Immature natural killer cell (primary cell): ENCODE data around the gene CCDC38. TPM values are rescaled to one million over a fixed set of nuclear protein-coding genes. Genes with fewer than 3 reads are reported as not detected.

ENCODE experiments used
- DNase-seq, 3 donors: peaks; one replicate each; pipeline ENCODE4 v3.0.0; 2022; ENCODE audit warnings: mixed read lengths in 1 of 3
- H3K27ac Mint-ChIP-seq, 6 donors: one replicate each; pipeline ENCODE4 v1.8.0; 2020; ENCODE audit warnings: mixed read lengths in 6 of 6, mild to moderate bottlenecking in 5 of 6, inconsistent platforms in 4 of 6, moderate library complexity in 3 of 6
- H3K27me3 Mint-ChIP-seq, 3 donors: one replicate each; pipeline ENCODE4 v1.8.0; 2020 to 2021; ENCODE audit warnings: low read depth in 3 of 3, mild to moderate bottlenecking in 3 of 3, mixed read lengths in 3 of 3, moderate library complexity in 3 of 3, inconsistent platforms in 1 of 3
- H3K36me3 Mint-ChIP-seq, 3 donors: one replicate each; pipeline ENCODE4 v1.8.0; 2020; ENCODE audit warnings: mixed read lengths in 3 of 3, inconsistent platforms in 2 of 3, mild to moderate bottlenecking in 2 of 3
- H3K4me1 Mint-ChIP-seq, 2 donors: one replicate each; pipeline ENCODE4 v1.8.0; 2020; ENCODE audit warnings: inconsistent platforms in 2 of 2, mild to moderate bottlenecking in 2 of 2, mixed read lengths in 2 of 2, moderate library complexity in 1 of 2
- H3K4me3 Mint-ChIP-seq, 5 donors: one replicate each; pipeline ENCODE4 v1.8.0; 2020; ENCODE audit warnings: mild to moderate bottlenecking in 5 of 5, mixed read lengths in 5 of 5, inconsistent platforms in 3 of 5, moderate library complexity in 3 of 5
- H3K9me3 Mint-ChIP-seq, 6 donors: one replicate each; pipeline ENCODE4 v1.8.0; 2020; ENCODE audit warnings: mild to moderate bottlenecking in 6 of 6, mixed read lengths in 6 of 6, inconsistent platforms in 4 of 6, moderate library complexity in 3 of 6
- polyA plus RNA-seq, 3 donors: library from polyadenylated mRNA; unstranded; fragments of 300-500 nt; fragmentation: Illumina TruSeq; gene quantifications; one replicate each; pipeline ENCODE4 v1.2.3, GENCODE V29; 2021

Gene CCDC38
- polyA plus RNA-seq, 3 donors from 2014 or later: 0.07 TPM; not detected in 2

- Mint-ChIP-seq H3K27ac (no peak overlapping the region), H3K27me3 (peaks cover 0 to 8% (median 6%) of the 10 kb centered on the region in 3 donors), H3K36me3 (peaks cover 0 to 7% (median 0%) of the 10 kb centered on the region in 3 donors), H3K9me3 (no peaks in the 10 kb centered on the region), H3K4me3 (no peak overlapping the region), H3K4me1 (no peaks in the 10 kb centered on the region)
- DNase-seq: no peak
These were observed 9.1 kb upstream of the CCDC38 start for GRCh38 chr12:95951515-95951914.

GRCh38 chr12:95949477-95950206 is 7.2 kb upstream of the CCDC38 start:
- no peaks in the 10 kb centered on the region for H3K9me3 Mint-ChIP-seq
- H3K27ac Mint-ChIP-seq: no peak overlapping the region
- H3K27me3 Mint-ChIP-seq: peaks cover 0 to 8% (median 4%) of the 10 kb centered on the region in 3 donors
- no peak overlapping the region for H3K4me3 Mint-ChIP-seq
- H3K36me3 Mint-ChIP-seq: peaks cover 0 to 7% (median 4%) of the 10 kb centered on the region in 3 donors
- DNase-seq: no peak
- H3K4me1 Mint-ChIP-seq: no peaks in the 10 kb centered on the region

- peaks cover 7 to 13% of the 10 kb centered on the region in 2 donors for H3K4me1 Mint-ChIP-seq
- no peak for DNase-seq
- H3K27me3 Mint-ChIP-seq: peaks cover 0 to 7% (median 5%) of the 10 kb centered on the region in 3 donors
- H3K27ac Mint-ChIP-seq: peak overlapping the region in 1 of 6 donors; percentile 86
- H3K9me3 Mint-ChIP-seq: no peaks in the 10 kb centered on the region
- H3K4me3 Mint-ChIP-seq: peak overlapping the region; percentile 83 to 98 (median 88)
- peaks cover 0 to 4% (median 0%) of the 10 kb centered on the region in 3 donors for H3K36me3 Mint-ChIP-seq
These were observed 1.8 kb upstream of the CCDC38 start for GRCh38 chr12:95944108-95944704.

- Mint-ChIP-seq H3K36me3 (peaks cover 0 to 4% (median 0%) of the 10 kb centered on the region in 3 donors), H3K27ac (peak within 1 kb of the TSS; percentile 82 to 90 (median 88)), H3K4me1 (peaks cover 7 to 13% of the 10 kb centered on the region in 2 donors), H3K4me3 (peak within 1 kb of the TSS; percentile 88 to 98 (median 97)), H3K27me3 (peaks cover 0 to 7% (median 5%) of the 10 kb centered on the region in 3 donors), H3K9me3 (no peaks in the 10 kb centered on the region)
- peak; percentile 61 to 68 (median 66) for DNase-seq
These were observed 972 bp upstream of the CCDC38 start, which contains the start of gene AMDHD1 for GRCh38 chr12:95943330-95943842. AMDHD1 (plus strand) TSS chr12:95943331; CDS start chr12:95943399, 68 bp downstream.

DNA sequence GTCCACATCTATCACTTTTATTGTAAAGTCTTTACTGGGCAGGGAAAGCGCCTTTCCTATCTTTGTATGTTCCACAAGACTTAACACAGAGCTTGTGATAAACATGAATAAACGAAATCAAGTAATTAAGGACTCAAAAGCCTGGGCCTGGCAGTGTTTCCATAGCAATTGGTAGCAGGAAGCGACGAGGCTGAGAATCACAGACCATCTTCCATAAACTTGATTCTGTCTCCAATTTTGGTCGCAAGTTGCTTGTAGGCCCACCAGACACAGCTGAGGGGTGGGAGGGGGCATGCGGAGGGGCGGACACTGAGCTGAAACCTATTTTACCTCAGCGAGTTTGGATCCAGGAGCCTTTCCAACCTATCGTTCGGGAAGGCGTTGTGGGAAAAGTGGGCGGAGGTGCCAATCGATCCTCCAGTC is 302 bp downstream of the CCDC38 start:
- peak in 1 of 3 donors; percentile 8 for DNase-seq
- H3K4me1 Mint-ChIP-seq: peaks cover 7 to 13% of the 10 kb centered on the region in 2 donors
- peak overlapping the region; percentile 88 to 98 (median 97) for H3K4me3 Mint-ChIP-seq
- peaks cover 0 to 4% (median 0%) of the 10 kb centered on the region in 3 donors for H3K36me3 Mint-ChIP-seq
- peak overlapping the region in 5 of 6 donors; percentile 57 to 89 (median 75) for H3K27ac Mint-ChIP-seq
- H3K27me3 Mint-ChIP-seq: peaks cover 0 to 7% (median 5%) of the 10 kb centered on the region in 3 donors
- no peaks in the 10 kb centered on the region for H3K9me3 Mint-ChIP-seq

- H3K9me3 Mint-ChIP-seq: no peaks in the 10 kb centered on the region
- peaks cover 0 to 7% (median 5%) of the 10 kb centered on the region in 3 donors for H3K27me3 Mint-ChIP-seq
- peak overlapping the region in 2 of 5 donors; percentile 31 for H3K4me3 Mint-ChIP-seq
- DNase-seq: no peak
- H3K27ac Mint-ChIP-seq: peak overlapping the region in 1 of 6 donors; percentile 18
- H3K36me3 Mint-ChIP-seq: no peaks in the 10 kb centered on the region
- H3K4me1 Mint-ChIP-seq: peaks cover 7 to 13% of the 10 kb centered on the region in 2 donors
These were observed 1.9 kb downstream of the CCDC38 start for GRCh38 chr12:95940514-95940913.

GRCh38 chr12:95922231-95922630 is 20.2 kb downstream of the CCDC38 start:
- DNase-seq: no peak
- H3K36me3 Mint-ChIP-seq: no peaks in the 10 kb centered on the region
- no peak overlapping the region for H3K27ac Mint-ChIP-seq
- no peak overlapping the region for H3K4me3 Mint-ChIP-seq
- H3K9me3 Mint-ChIP-seq: no peaks in the 10 kb centered on the region
- H3K27me3 Mint-ChIP-seq: peaks cover 0 to under 1% (median under 1%) of the 10 kb centered on the region in 3 donors
- H3K4me1 Mint-ChIP-seq: no peaks in the 10 kb centered on the region

DNA sequence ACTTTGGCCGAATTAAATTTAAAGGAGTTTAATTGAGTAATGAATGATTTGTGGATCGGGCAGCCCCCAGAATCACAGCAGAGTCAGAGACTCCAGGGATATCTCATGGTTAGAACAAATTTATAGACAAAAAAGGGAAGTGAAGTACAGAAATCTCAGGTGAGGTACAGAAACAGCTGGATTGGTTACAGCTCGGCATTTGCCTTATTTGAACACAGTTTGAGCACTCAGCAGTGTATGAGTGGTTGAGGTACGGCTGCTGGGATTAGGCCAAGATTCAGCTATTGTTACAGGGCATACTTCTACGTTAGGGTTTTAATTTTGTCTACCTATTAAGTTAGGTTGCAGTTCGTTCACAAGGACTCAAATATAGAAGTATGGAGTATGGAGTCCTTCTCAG is 23.3 kb downstream of the CCDC38 start:
- peaks cover 0 to 4% (median 0%) of the 10 kb centered on the region in 3 donors for H3K27me3 Mint-ChIP-seq
- no peaks in the 10 kb centered on the region for H3K9me3 Mint-ChIP-seq
- no peak overlapping the region for H3K4me3 Mint-ChIP-seq
- no peak overlapping the region for H3K27ac Mint-ChIP-seq
- no peaks in the 10 kb centered on the region for H3K4me1 Mint-ChIP-seq
- DNase-seq: no peak
- H3K36me3 Mint-ChIP-seq: no peaks in the 10 kb centered on the region

DNA sequence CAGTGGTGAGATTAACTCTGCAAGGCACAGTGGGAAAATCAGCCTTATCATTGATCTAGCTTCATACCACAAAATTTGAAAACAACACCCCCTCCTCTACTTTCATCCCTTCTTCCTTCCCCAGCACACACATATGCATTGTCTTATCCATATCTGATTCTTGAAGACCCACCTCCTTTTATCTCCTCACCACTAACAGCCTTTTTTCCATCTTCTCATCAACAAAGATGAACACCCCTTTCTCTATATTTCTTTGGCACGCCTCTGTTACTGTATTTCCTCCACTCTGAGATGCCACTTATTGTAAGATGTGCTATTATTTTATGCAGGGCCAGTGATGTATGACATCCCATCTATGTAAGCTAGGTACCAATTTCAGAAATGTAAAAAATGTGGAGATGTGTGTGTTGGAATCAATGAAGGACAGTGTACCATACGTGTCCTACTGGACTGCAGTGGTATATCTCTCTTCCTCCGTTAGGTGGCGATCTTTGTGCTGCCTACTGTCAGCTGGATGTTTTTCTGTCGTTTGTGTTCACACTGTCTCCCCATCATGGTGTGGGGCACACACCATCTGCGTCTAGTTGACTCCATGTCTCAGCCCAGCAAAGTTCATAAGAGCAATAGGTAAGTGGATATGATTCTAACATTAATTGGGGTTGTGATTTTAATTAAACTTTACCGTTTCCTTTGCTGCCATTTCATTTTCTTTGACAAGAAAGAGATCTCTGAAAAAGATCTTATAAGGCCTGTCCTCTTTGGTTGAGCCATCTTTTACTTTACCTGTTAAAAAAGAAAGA is 24.0 kb downstream of the CCDC38 start:
- H3K4me3 Mint-ChIP-seq: no peak overlapping the region
- H3K27ac Mint-ChIP-seq: no peak overlapping the region
- H3K27me3 Mint-ChIP-seq: peaks cover 0 to 4% (median 0%) of the 10 kb centered on the region in 3 donors
- no peaks in the 10 kb centered on the region for H3K9me3 Mint-ChIP-seq
- H3K4me1 Mint-ChIP-seq: no peaks in the 10 kb centered on the region
- peak; percentile 32 to 59 (median 52) for DNase-seq
- H3K36me3 Mint-ChIP-seq: no peaks in the 10 kb centered on the region

GRCh38 chr12:95909871-95910270 is 32.5 kb downstream of the CCDC38 start:
- H3K9me3 Mint-ChIP-seq: no peaks in the 10 kb centered on the region
- DNase-seq: no peak
- no peaks in the 10 kb centered on the region for H3K4me1 Mint-ChIP-seq
- no peaks in the 10 kb centered on the region for H3K36me3 Mint-ChIP-seq
- no peak overlapping the region for H3K27ac Mint-ChIP-seq
- no peak overlapping the region for H3K4me3 Mint-ChIP-seq
- peaks cover 4 to 15% (median 6%) of the 10 kb centered on the region in 3 donors for H3K27me3 Mint-ChIP-seq

GRCh38 chr12:95908573-95908972 is 33.8 kb downstream of the CCDC38 start:
- Mint-ChIP-seq H3K9me3 (peaks cover 0 to 3% (median under 1%) of the 10 kb centered on the region in 6 donors), H3K4me3 (no peak overlapping the region), H3K27ac (no peak overlapping the region), H3K4me1 (no peaks in the 10 kb centered on the region), H3K36me3 (no peaks in the 10 kb centered on the region), H3K27me3 (peaks cover 4 to 15% (median 6%) of the 10 kb centered on the region in 3 donors)
- no peak for DNase-seq

- Mint-ChIP-seq H3K4me3 (no peak overlapping the region), H3K27me3 (peaks cover 2 to 4% (median 2%) of the 10 kb centered on the region in 3 donors), H3K27ac (no peak overlapping the region), H3K9me3 (peaks cover 0 to 4% (median 2%) of the 10 kb centered on the region in 6 donors), H3K4me1 (no peaks in the 10 kb centered on the region), H3K36me3 (peaks cover 0 to under 1% (median 0%) of the 10 kb centered on the region in 3 donors)
- no peak for DNase-seq
These were observed 44.3 kb downstream of the CCDC38 start for GRCh38 chr12:95898081-95898480.

GRCh38 chr12:95896846-95897245 is 45.6 kb downstream of the CCDC38 start:
- Mint-ChIP-seq H3K27me3 (peaks cover 2 to 4% (median 2%) of the 10 kb centered on the region in 3 donors), H3K4me3 (no peak overlapping the region), H3K9me3 (peaks cover 0 to 2% (median 0%) of the 10 kb centered on the region in 6 donors), H3K4me1 (no peaks in the 10 kb centered on the region), H3K27ac (no peak overlapping the region), H3K36me3 (no peaks in the 10 kb centered on the region)
- DNase-seq: no peak
